LoVo (cell line): ENCODE measurements around the gene COA7.

ENCODE experiments used
- DNase-seq: peaks from one replicate; pipeline ENCODE4 v3.0.0-alpha.2; 2016; ENCODE audit warnings: low spot score

COA7 gene

DNA sequence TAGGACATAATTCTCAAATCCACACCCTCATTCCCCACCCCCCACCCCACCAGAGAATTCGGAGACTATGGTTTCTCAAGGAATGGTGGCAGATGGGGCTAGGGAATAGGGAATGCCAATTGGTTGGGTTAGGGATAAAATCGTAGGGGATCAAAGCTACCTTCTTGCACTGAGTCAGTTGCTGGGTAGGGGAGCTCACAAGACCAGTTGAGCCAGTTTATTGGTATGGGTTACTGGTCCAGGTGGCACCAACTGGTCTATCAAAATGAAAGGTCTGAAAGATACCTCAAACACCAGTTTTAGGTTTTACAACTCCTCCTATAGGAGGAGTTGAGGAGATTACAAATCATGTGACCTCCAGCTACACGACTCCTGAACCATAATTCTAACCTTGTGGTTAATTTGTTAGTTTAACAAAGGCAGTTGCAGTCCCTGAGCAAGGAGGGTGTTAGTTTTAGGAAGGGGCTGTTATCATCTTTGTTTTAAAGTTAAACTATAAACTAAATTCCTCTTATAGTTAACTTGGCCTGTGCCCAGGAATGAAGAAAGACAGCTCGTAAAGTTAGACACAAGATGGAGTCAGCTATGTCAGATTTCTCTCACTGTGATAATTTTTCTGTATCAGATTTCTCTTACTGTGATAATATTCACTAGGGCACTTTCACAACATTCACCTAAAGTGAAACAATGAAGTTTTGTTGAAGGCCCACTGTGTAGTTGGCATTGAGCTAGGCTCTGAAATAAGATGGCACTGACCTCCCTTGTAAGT, 62.6 kb downstream of the COA7 start:
- DNase-seq = no peak
